D721Med (cell line): ENCODE data around the gene FOXE1.

Experiments
- DNase-seq: peaks from one replicate; pipeline ENCODE4 v3.0.0; 2011; ENCODE audit warnings: low spot score; ENCODE audit not compliant: insufficient read length
- FAIRE-seq: peaks from 2 replicates; lab custom pipeline; 2011; peaks lifted over from hg19 to GRCh38; lab: Jason Lieb, UNC
- TF ChIP-seq, protein P1 (sequence below): IDR thresholded peaks from 2 replicates; pipeline ENCODE4 v1.5.1; 2012; ENCODE audit warnings: mild to moderate bottlenecking, control low read depth; ENCODE audit not compliant: insufficient read depth; ENCODE audit errors: missing control alignments

The FOXE1 gene

DNA sequence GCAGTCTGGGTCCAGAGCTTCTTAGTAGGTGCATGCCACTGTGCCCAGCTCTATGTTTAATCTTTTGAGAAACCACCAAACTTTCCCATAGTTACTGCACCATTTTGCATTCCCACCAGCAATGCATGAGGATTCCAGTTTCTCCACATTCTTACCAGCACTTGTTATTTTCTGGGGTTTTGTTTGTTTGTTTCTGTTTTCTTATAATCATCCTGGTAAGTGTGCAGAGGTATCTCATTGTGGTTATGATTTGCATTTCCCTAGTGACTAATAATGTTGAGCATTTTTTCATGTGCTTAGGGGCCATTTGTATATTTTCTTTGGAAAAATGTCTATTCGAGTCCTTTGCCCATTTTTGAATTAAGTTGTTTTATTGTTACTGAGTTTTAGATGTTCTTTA is 11.4 kb downstream of the FOXE1 start:
- FAIRE-seq (no peak), DNase-seq (no peak)
- TF ChIP-seq, protein P1, sequence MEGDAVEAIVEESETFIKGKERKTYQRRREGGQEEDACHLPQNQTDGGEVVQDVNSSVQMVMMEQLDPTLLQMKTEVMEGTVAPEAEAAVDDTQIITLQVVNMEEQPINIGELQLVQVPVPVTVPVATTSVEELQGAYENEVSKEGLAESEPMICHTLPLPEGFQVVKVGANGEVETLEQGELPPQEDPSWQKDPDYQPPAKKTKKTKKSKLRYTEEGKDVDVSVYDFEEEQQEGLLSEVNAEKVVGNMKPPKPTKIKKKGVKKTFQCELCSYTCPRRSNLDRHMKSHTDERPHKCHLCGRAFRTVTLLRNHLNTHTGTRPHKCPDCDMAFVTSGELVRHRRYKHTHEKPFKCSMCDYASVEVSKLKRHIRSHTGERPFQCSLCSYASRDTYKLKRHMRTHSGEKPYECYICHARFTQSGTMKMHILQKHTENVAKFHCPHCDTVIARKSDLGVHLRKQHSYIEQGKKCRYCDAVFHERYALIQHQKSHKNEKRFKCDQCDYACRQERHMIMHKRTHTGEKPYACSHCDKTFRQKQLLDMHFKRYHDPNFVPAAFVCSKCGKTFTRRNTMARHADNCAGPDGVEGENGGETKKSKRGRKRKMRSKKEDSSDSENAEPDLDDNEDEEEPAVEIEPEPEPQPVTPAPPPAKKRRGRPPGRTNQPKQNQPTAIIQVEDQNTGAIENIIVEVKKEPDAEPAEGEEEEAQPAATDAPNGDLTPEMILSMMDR: no peak

DNA sequence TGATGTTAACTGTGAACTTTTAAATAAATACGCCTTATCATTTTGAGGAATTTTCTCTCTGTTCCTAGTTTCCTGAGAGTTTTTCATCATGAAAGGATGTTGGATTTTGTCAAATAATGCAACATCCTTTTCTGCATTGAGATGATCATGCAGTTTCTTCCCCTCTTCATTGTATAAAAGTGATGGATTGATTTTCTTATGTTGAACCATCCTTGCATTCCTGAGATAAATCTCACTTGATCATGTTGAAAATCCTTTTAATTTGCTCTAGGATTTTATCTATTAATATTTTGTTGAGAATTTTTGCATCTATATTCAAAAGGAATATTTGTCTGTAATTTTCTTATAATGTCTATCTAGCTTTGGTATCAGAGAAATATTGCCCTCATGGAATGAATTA is 13.3 kb downstream of the FOXE1 start:
- DNase-seq (no peak), FAIRE-seq (no peak)
- TF ChIP-seq, protein P1: no peak

DNA sequence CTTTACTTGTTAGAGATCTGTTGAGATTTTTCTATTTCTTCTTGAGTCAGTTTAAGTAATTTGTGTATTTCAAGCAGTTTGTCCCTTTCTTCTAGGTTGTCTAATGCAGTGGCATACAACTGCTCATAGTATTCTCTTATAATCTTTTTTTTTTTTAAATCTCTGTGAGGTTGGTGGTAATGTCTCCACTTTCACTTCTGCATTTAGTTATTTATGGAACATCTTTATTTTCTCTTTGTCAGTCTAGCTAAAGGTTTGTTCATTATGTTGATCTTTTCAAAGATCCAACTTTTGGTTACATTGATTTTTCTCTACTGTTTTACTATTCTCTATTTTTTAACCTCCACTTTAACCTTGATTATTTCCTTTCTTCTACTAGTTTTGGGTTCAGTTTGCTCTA is 13.8 kb downstream of the FOXE1 start:
- TF ChIP-seq, protein P1: no peak
- DNase-seq (no peak), FAIRE-seq (no peak)

DNA sequence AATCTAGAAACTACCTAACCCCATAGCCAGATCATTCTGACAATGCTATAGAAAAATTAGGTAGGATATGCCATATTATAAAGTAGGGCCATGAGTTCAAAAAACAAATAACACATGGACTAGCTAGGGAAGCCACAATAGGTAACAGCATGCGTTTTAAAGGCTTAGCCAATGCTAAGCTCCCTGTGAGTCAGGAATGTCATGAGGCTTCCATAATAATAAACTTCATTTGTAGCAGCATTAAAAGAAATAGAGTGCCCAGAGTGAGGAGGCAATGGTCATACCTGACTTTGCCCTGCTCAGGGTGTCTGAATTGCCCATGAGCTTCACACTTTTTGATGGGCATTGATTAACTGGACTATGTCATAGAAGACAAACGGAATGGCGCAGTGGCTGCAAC is 15.8 kb downstream of the FOXE1 start:
- no peak for FAIRE-seq

DNA sequence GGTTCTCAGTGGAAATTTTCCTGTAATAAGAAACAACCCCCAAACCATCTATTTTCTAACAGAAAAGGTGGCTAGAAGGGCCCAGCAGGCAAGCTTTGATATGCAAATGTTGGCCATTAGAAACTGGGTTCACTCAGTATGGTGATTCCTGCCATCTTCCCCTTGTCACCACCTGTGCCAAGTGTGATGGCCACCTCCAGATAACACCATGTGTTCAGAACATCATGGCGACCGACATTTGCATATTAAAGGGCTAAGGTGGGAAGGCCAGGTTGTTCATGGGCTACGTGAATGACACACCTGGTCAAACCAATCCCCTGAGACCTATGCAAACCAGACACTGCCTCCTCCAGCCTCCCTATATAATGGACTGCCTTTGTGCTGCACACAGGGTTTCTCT is 20.4 kb downstream of the FOXE1 start:
- TF ChIP-seq, protein P1: no peak
- FAIRE-seq (no peak), DNase-seq (no peak)

More for the DNA sequence above, 15.8 kb downstream of the FOXE1 start:
- TF ChIP-seq, protein P1: no peak
- no peak for DNase-seq

DNA sequence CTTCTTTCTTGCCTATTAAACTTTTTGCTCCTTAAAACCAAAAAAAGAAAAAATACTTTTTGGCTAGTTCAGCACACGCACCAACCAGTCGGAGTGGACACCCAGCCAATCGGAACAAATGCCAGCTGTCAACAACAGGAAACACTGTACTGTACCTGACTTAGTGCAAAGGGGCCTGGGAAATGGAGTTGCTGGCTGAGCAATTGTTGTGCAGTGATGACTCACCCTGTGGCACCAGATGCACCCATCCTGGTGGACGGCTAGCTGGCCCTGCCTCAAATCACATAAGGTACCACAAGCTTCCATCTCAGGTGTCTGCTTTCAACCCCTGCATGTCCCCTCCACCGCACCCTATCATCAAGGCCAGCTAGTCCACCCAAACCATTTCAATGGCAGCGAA is 20.9 kb downstream of the FOXE1 start:
- FAIRE-seq (no peak), DNase-seq (no peak)
- TF ChIP-seq, protein P1: no peak

DNA sequence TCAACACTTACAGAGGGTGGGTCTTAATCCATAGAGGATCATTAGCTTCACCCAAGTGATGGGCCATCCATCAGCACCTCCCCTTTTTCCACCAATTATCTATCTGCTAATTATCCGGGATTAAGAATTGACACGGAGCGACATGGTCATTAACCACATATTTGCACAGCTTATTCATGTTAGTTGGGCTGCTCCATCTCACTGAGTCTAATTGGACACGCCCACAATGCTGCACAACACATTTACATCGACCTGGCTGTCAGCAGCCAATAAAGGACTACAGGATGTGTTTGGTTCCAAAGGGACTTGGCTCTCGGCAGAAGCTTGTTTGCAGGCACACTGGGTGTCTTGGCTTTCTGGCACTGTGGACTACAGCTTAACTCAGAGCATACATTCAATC is 21.6 kb downstream of the FOXE1 start:
- TF ChIP-seq, protein P1: no peak
- FAIRE-seq (no peak), DNase-seq (no peak)
